H1 (cell line): ENCODE data around the gene ECSIT. TPM values are rescaled to one million over a fixed set of nuclear protein-coding genes. Genes with fewer than 3 reads are reported as not detected.
A peak's percentile ranks its signal among the peaks of the same experiment; 100 is the strongest.

Source experiments
- BRCA1 ChIP-seq: IDR thresholded peaks from 2 replicates; pipeline ENCODE4 v1.6.1; 2012; ENCODE audit warnings: low read depth, low read length, improper control_type of control experiment
- CHD2 ChIP-seq: IDR thresholded peaks from 2 replicates; pipeline ENCODE4 v1.6.1; 2012; ENCODE audit warnings: low read length, improper control_type of control experiment
- JUN ChIP-seq: IDR thresholded peaks from 2 replicates; pipeline ENCODE4 v1.6.1; 2011; ENCODE audit warnings: low read depth, mild to moderate bottlenecking, improper control_type of control experiment, low read length
- JUND ChIP-seq: IDR thresholded peaks from 2 replicates; pipeline ENCODE4 v1.6.1; 2011; ENCODE audit warnings: mild to moderate bottlenecking, improper control_type of control experiment, low read length
- RXRA ChIP-seq: IDR thresholded peaks from 2 replicates; pipeline ENCODE4 v1.6.1; 2011; ENCODE audit warnings: low read depth, mild to moderate bottlenecking, low read length, moderate library complexity; ENCODE audit not compliant: insufficient read depth
- SP2 ChIP-seq: IDR thresholded peaks from 2 replicates; pipeline ENCODE4 v1.6.1; 2012; ENCODE audit warnings: mild to moderate bottlenecking, low read length, inconsistent platforms
- SUZ12 ChIP-seq: fragments of 200-600 bp; sonication (generic); IDR thresholded peaks from 2 replicates; pipeline ENCODE4 v1.6.1; 2012; ENCODE audit warnings: mild to moderate bottlenecking, inconsistent platforms, low read length, moderate library complexity, mixed read lengths
- TBP ChIP-seq: IDR thresholded peaks from 2 replicates; pipeline ENCODE4 v1.6.1; 2011; ENCODE audit warnings: low read depth, low read length, improper control_type of control experiment
- polyA plus RNA-seq, 7 experiments: library from polyadenylated mRNA; depleted of rRNA in 3 of 7; stranded (reverse) in 5 of 7; unstranded in 2 of 7; fragments of >200 nt in 5 of 7; fragments of 200-250 nt in 2 of 7; gene quantifications; 1 replicate in 5 of 7; 2 replicates in 1 of 7; 4 replicates in 1 of 7; pipeline versions ENCODE4 v1.2.1 to v1.2.3, GENCODE V29; 2011 to 2013; ENCODE audit warnings: missing spikeins in 2 of 7, mixed read lengths in 2 of 7
- total RNA-seq: library from RNA; stranded (reverse); fragmentation: NEBNext Ultra II Directional; extraction: Animal tissue kit (Norgen Biotek cat#: 25700); gene quantifications from 2 replicates; pipeline ENCODE4 v1.2.1, GENCODE V29; 2021
- TF ChIP-seq, protein P1 (sequence below): IDR thresholded peaks from 2 replicates; pipeline ENCODE4 v1.6.1; 2012; ENCODE audit warnings: inconsistent platforms
- TF ChIP-seq, protein P2 (sequence below): fragments of 300-600 bp; sonication (generic); IDR thresholded peaks from 2 replicates; pipeline ENCODE4 v1.7.1; 2012; ENCODE audit warnings: low read length, moderate library complexity, mild to moderate bottlenecking, inconsistent platforms; ENCODE audit not compliant: insufficient replicate concordance

Gene ECSIT
- total and polyA plus RNA-seq, 2 of the 8 experiments (the other 6 are each of a cell fraction or from before 2014, with no cell fraction given), result 55.7 to 74.1 TPM

DNA sequence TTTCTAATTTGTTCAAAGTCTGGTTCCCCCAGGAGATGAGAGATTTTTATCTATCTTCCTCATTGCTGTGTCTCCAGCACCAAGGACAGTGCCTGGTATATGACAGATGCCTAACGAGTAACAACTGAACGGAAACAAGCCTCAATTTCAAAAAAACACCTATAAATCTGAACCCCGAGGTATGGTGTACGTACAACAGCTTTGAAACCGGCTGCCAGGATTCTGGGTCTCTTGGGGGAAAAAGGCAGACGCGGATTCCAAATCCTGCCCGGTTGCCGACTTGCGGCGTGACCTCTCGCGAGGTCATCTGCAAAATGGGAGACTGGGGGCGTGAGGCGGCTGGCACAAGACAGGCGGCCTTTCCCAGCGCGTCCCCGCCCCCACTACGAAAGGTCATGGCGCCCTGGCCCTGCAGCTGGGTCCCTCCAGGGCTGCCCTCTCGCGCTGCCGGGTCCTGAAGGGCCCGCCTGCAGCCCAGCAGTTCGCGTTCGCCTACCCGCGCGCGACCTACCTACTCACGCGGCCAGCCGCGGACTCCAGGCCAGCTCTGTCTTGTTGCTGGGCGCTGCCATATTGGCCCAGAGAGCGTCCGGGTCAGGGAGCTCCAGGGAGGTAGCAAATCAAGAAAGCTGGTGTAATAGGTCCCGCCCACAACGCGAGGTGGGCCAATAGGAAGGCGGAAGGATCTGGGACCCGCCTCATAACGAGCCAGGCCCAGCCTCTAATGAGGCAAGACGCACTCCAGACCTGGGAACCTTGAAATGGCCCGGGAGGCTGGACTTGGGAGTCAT lies at the start of gene ECSIT (continued):
- TF ChIP-seq SP2, result peak; percentile 18; the same call in 1 of the 2 replicates
- TF ChIP-seq, protein P1, sequence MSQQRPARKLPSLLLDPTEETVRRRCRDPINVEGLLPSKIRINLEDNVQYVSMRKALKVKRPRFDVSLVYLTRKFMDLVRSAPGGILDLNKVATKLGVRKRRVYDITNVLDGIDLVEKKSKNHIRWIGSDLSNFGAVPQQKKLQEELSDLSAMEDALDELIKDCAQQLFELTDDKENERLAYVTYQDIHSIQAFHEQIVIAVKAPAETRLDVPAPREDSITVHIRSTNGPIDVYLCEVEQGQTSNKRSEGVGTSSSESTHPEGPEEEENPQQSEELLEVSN, result no peak
- TF ChIP-seq, protein P2, sequence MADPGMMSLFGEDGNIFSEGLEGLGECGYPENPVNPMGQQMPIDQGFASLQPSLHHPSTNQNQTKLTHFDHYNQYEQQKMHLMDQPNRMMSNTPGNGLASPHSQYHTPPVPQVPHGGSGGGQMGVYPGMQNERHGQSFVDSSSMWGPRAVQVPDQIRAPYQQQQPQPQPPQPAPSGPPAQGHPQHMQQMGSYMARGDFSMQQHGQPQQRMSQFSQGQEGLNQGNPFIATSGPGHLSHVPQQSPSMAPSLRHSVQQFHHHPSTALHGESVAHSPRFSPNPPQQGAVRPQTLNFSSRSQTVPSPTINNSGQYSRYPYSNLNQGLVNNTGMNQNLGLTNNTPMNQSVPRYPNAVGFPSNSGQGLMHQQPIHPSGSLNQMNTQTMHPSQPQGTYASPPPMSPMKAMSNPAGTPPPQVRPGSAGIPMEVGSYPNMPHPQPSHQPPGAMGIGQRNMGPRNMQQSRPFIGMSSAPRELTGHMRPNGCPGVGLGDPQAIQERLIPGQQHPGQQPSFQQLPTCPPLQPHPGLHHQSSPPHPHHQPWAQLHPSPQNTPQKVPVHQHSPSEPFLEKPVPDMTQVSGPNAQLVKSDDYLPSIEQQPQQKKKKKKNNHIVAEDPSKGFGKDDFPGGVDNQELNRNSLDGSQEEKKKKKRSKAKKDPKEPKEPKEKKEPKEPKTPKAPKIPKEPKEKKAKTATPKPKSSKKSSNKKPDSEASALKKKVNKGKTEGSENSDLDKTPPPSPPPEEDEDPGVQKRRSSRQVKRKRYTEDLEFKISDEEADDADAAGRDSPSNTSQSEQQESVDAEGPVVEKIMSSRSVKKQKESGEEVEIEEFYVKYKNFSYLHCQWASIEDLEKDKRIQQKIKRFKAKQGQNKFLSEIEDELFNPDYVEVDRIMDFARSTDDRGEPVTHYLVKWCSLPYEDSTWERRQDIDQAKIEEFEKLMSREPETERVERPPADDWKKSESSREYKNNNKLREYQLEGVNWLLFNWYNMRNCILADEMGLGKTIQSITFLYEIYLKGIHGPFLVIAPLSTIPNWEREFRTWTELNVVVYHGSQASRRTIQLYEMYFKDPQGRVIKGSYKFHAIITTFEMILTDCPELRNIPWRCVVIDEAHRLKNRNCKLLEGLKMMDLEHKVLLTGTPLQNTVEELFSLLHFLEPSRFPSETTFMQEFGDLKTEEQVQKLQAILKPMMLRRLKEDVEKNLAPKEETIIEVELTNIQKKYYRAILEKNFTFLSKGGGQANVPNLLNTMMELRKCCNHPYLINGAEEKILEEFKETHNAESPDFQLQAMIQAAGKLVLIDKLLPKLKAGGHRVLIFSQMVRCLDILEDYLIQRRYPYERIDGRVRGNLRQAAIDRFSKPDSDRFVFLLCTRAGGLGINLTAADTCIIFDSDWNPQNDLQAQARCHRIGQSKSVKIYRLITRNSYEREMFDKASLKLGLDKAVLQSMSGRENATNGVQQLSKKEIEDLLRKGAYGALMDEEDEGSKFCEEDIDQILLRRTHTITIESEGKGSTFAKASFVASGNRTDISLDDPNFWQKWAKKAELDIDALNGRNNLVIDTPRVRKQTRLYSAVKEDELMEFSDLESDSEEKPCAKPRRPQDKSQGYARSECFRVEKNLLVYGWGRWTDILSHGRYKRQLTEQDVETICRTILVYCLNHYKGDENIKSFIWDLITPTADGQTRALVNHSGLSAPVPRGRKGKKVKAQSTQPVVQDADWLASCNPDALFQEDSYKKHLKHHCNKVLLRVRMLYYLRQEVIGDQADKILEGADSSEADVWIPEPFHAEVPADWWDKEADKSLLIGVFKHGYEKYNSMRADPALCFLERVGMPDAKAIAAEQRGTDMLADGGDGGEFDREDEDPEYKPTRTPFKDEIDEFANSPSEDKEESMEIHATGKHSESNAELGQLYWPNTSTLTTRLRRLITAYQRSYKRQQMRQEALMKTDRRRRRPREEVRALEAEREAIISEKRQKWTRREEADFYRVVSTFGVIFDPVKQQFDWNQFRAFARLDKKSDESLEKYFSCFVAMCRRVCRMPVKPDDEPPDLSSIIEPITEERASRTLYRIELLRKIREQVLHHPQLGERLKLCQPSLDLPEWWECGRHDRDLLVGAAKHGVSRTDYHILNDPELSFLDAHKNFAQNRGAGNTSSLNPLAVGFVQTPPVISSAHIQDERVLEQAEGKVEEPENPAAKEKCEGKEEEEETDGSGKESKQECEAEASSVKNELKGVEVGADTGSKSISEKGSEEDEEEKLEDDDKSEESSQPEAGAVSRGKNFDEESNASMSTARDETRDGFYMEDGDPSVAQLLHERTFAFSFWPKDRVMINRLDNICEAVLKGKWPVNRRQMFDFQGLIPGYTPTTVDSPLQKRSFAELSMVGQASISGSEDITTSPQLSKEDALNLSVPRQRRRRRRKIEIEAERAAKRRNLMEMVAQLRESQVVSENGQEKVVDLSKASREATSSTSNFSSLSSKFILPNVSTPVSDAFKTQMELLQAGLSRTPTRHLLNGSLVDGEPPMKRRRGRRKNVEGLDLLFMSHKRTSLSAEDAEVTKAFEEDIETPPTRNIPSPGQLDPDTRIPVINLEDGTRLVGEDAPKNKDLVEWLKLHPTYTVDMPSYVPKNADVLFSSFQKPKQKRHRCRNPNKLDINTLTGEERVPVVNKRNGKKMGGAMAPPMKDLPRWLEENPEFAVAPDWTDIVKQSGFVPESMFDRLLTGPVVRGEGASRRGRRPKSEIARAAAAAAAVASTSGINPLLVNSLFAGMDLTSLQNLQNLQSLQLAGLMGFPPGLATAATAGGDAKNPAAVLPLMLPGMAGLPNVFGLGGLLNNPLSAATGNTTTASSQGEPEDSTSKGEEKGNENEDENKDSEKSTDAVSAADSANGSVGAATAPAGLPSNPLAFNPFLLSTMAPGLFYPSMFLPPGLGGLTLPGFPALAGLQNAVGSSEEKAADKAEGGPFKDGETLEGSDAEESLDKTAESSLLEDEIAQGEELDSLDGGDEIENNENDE, result no peak
- no peak for TF ChIP-seq JUND
- TF ChIP-seq TBP, result no peak; the same call in 1 of the 2 replicates
- no peak for TF ChIP-seq JUN
- TF ChIP-seq RXRA, result no peak
- no peak for TF ChIP-seq SUZ12
- TF ChIP-seq CHD2, result peak; percentile 86
- no peak; the same call in none of the 2 replicates for TF ChIP-seq BRCA1
